Endodermal cell (in vitro differentiated cells): ENCODE data around the gene ROBO1. TPM values are rescaled to one million over a fixed set of nuclear protein-coding genes. Genes with fewer than 3 reads are reported as not detected.

Experiments used
- DNase-seq: peaks from one replicate; pipeline ENCODE4 v3.0.0-alpha.2; 2017
- H3K27ac ChIP-seq: 2 replicates; pipeline ENCODE4 v1.5.1; 2013; ENCODE audit warnings: mild to moderate bottlenecking, low read depth, low read length, moderate library complexity
- H3K27me3 ChIP-seq: 2 replicates; pipeline ENCODE4 v1.6.1; 2013; ENCODE audit warnings: mild to moderate bottlenecking, low read length, moderate library complexity; ENCODE audit not compliant: insufficient read depth, control insufficient read depth, poor library complexity, severe bottlenecking
- H3K36me3 ChIP-seq: 2 replicates; pipeline ENCODE4 v1.7.0; 2013; ENCODE audit warnings: mild to moderate bottlenecking, low read length, moderate library complexity; ENCODE audit not compliant: control insufficient read depth, insufficient read depth
- H3K4me1 ChIP-seq: one replicate; pipeline ENCODE4 v1.7.0; 2013; ENCODE audit warnings: low read length; ENCODE audit not compliant: control insufficient read depth, insufficient read depth
- H3K4me3 ChIP-seq: 2 replicates; pipeline ENCODE4 v1.5.1; 2013; ENCODE audit warnings: mild to moderate bottlenecking, low read length, moderate library complexity
- H3K9ac ChIP-seq: 2 replicates; pipeline ENCODE4 v1.6.1; 2013; ENCODE audit warnings: mild to moderate bottlenecking, low read length, moderate library complexity; ENCODE audit not compliant: poor library complexity, severe bottlenecking; ENCODE audit errors: extremely low read depth
- H3K9me3 ChIP-seq: 2 replicates; pipeline ENCODE4 v1.6.1; 2013; ENCODE audit warnings: mild to moderate bottlenecking, low read length, moderate library complexity; ENCODE audit not compliant: control insufficient read depth
- H3K27ac Mint-ChIP-seq: 2 replicates; pipeline ENCODE4 v1.8.0; 2020; ENCODE audit warnings: mixed read lengths
- H3K27me3 Mint-ChIP-seq: 2 replicates; pipeline ENCODE4 v1.8.0; 2021; ENCODE audit warnings: mild to moderate bottlenecking, mixed read lengths; ENCODE audit not compliant: insufficient read depth
- H3K36me3 Mint-ChIP-seq: 2 replicates; pipeline ENCODE4 v1.8.0; 2020; ENCODE audit warnings: low read depth, mixed read lengths
- H3K4me1 Mint-ChIP-seq: 2 replicates; pipeline ENCODE4 v1.8.0; 2020; ENCODE audit warnings: mixed read lengths
- H3K4me3 Mint-ChIP-seq: 2 replicates; pipeline ENCODE4 v1.8.0; 2020; ENCODE audit warnings: mild to moderate bottlenecking, moderate library complexity, mixed read lengths
- H3K9me3 Mint-ChIP-seq: 2 replicates; pipeline ENCODE4 v1.8.0; 2020; ENCODE audit warnings: mild to moderate bottlenecking, mixed read lengths
- WGBS, 2 experiments: methylation state at CpG; one replicate each; pipeline versions ENCODE4 v1.1.5 to v1.1.7; 2013; ENCODE audit warnings: missing lambda C conversion rate in 2 of 2, mixed read lengths in 1 of 2; ENCODE audit not compliant: insufficient coverage in 1 of 2, insufficient read length in 1 of 2; 5-methylcytosine and 5-hydroxymethylcytosine counted together
- total RNA-seq, 2 donors: library from RNA; stranded (reverse); fragmentation: NEBNext Ultra II Directional in 1 of 2; extraction: Animal tissue kit (Norgen Biotek cat#: 25700) in 1 of 2; gene quantifications; 2 replicates in 1 of 2; 3 replicates in 1 of 2; pipeline ENCODE4 v1.2.1, GENCODE V29; 2021
- TF ChIP-seq, protein P1 (sequence below): fragments of 200-600 bp; sonication (generic); conservative IDR thresholded peaks from 2 replicates; pipeline ENCODE4 v1.5.0; 2021; ENCODE audit warnings: antibody characterized with exemption, mild to moderate bottlenecking

Gene ROBO1
- total RNA-seq, 2 donors from 2014 or later: 74.8 to 75.9 TPM

DNA sequence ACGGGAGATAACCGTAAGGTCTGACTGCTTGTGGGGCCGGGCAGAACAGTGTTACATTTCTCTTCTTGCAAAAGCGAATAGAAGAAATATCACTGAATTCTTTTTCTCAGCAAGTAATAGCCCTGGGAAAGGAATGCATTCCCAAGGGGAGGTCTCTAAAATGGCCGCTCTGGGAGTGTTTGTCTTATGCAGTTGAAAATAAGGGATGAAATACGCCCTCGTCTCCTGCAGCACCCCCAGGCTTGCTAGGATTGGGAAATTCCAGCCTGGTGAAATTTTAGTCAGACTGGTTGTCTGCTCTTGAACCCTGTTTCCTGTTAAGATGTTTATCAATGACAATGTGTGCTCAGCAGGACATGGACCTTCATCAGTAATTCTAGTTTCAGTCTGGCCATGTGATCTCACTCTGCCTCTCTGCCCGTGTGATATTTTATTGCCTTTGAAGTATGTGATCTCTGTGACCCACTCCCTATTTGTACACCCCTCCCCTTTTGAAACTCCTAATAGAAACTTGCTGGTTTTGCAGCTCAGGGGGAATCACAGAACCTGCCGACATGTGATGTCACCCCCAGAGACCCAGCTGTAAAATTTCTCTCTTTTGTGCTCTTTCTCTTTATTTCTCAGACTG lies 715.6 kb downstream of the ROBO1 start:
- 92 to 95% methylated on average over 7 to 9 of the region's 9 CpGs for WGBS, 2 experiments
- no peaks in the 10 kb centered on the region for H3K4me1 Mint-ChIP-seq
- H3K36me3 ChIP-seq: no peaks in the 10 kb centered on the region
- H3K27ac ChIP-seq: no peak overlapping the region
- peaks cover 49% of the 10 kb centered on the region for H3K9me3 Mint-ChIP-seq
- H3K36me3 Mint-ChIP-seq: peaks cover 14% of the 10 kb centered on the region
- peaks cover 22% of the 10 kb centered on the region for H3K9me3 ChIP-seq
- no peak overlapping the region for H3K4me3 Mint-ChIP-seq
- no peak overlapping the region for H3K27ac Mint-ChIP-seq
- no peaks in the 10 kb centered on the region for H3K27me3 Mint-ChIP-seq
- peak; percentile 75 for DNase-seq
- H3K27me3 ChIP-seq: no peaks in the 10 kb centered on the region
- H3K9ac ChIP-seq: no peak overlapping the region
- no peaks in the 10 kb centered on the region for H3K4me1 ChIP-seq
- H3K4me3 ChIP-seq: no peak overlapping the region
- TF ChIP-seq, protein P1, sequence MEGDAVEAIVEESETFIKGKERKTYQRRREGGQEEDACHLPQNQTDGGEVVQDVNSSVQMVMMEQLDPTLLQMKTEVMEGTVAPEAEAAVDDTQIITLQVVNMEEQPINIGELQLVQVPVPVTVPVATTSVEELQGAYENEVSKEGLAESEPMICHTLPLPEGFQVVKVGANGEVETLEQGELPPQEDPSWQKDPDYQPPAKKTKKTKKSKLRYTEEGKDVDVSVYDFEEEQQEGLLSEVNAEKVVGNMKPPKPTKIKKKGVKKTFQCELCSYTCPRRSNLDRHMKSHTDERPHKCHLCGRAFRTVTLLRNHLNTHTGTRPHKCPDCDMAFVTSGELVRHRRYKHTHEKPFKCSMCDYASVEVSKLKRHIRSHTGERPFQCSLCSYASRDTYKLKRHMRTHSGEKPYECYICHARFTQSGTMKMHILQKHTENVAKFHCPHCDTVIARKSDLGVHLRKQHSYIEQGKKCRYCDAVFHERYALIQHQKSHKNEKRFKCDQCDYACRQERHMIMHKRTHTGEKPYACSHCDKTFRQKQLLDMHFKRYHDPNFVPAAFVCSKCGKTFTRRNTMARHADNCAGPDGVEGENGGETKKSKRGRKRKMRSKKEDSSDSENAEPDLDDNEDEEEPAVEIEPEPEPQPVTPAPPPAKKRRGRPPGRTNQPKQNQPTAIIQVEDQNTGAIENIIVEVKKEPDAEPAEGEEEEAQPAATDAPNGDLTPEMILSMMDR: no peak

DNA sequence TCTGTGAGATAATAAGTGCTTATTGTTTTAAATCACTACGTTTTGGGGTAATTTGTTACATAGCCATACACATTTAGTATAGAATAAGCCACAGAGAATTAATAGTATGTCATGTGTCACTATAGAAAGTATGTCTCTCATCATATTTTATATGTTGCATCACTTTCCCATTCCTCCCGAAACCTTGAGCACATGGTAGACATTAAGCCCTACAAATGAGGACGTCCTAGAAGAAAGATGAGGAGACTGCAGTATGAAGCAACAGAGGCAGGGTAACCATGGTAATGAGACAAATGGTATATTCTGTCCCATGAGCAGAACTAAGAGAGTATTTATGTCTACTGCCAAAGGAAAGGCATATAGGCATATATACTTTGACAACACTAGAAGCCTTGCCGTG lies 720.2 kb downstream of the ROBO1 start:
- Histone ChIP-seq H3K4me3 (no peak overlapping the region), H3K9ac (no peak overlapping the region), H3K36me3 (no peaks in the 10 kb centered on the region), H3K27ac (no peak overlapping the region), H3K4me1 (no peaks in the 10 kb centered on the region), H3K9me3 (peaks cover 11% of the 10 kb centered on the region), H3K27me3 (no peaks in the 10 kb centered on the region)
- WGBS, 2 experiments: 92 to 97% methylated on average over 2 to 4 of the region's 4 CpGs
- Mint-ChIP-seq H3K36me3 (peaks cover 10% of the 10 kb centered on the region), H3K27ac (no peak overlapping the region), H3K27me3 (no peaks in the 10 kb centered on the region), H3K4me3 (no peak overlapping the region), H3K9me3 (peaks cover 30% of the 10 kb centered on the region), H3K4me1 (peaks cover 3% of the 10 kb centered on the region)
- TF ChIP-seq, protein P1: no peak
- no peak for DNase-seq

DNA sequence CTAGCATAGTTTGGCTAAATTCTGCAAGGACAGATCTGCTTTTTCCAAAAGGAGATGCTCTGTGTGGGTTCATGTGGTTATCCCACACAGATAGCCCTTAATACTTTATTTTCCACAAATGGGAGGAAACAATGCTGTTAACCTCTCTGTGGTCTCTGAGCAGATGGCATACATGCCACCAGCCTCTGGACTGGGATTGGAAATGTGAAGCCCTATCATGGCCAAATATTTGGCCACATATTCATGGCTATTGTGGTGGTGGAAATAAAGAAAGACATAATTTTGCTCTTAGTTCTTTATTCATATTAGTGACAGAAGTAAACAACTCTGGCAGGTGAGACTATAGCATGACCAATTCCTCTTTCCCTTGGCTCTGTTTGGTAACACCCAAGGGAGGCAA lies 726.2 kb downstream of the ROBO1 start:
- Mint-ChIP-seq H3K4me1 (peaks cover 3% of the 10 kb centered on the region), H3K36me3 (no peaks in the 10 kb centered on the region), H3K4me3 (no peak overlapping the region), H3K27me3 (no peaks in the 10 kb centered on the region), H3K9me3 (no peaks in the 10 kb centered on the region), H3K27ac (no peak overlapping the region)
- no peaks in the 10 kb centered on the region for H3K27me3 ChIP-seq
- H3K36me3 ChIP-seq: no peaks in the 10 kb centered on the region
- no peaks in the 10 kb centered on the region for H3K9me3 ChIP-seq
- TF ChIP-seq, protein P1: no peak
- H3K4me3 ChIP-seq: no peak overlapping the region
- no peak overlapping the region for H3K9ac ChIP-seq
- DNase-seq: no peak
- no peaks in the 10 kb centered on the region for H3K4me1 ChIP-seq
- H3K27ac ChIP-seq: no peak overlapping the region
